ENCODE results near the gene DNAJC13.
"Not testable (repeated sequence)": the region's sequence is repeated elsewhere in the genome, so short reads cannot be mapped to it uniquely, and the experiment has no call there.

- not testable (repeated sequence) for TF ChIP-seq POLR2A, POLR2AphosphoS5, EP300 (IDR thresholded peaks at IDR 0.05)
These were observed 40.4 kb upstream of the DNAJC13 start for GRCh38 chr3:132376945-132377354.

Data from suprapubic skin (tissue), 4 donors.